SK-N-MC (cell line): ENCODE measurements around the gene EVX2.

ENCODE experiments used
- EZH2 ChIP-seq: fragments of 200-600 bp; sonication (generic); IDR thresholded peaks from one replicate; pipeline ENCODE4 v1.6.1; 2017; ENCODE audit warnings: antibody characterized with exemption
- POLR2AphosphoS5 ChIP-seq: IDR thresholded peaks from 2 replicates; pipeline ENCODE4 v1.6.1; 2012; ENCODE audit warnings: mild to moderate bottlenecking, low read depth, low read length, borderline replicate concordance

DNA sequence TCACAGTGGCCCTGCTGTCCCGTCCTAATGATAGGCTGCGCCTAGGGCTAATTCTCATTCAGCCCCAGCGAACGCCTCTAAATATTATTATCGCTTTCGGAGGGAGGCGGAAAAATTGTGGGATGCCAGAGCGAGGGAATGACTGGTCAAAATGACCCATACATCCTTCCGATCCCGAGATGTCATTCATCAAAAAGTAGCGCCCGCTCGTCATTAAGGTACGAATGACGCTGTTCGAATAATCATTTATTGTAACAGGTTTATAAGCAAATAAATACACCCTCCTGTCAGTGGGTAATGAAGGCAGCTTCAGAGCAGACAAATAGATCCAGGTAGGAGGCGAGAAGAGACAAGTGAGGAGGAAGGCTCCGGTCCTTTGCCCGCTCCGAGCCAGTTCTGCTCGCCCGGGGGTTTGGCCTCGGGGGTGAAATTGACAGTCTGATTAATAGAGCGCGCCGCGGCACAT is at the start of gene EVX2:
- TF ChIP-seq POLR2AphosphoS5 (no peak), EZH2 (no peak)
